HG02763 (cell line): ENCODE results near the gene UBAC2.
"Not testable (repeated sequence)": the region's sequence is repeated elsewhere in the genome, so short reads cannot be mapped to it uniquely, and the experiment has no call there.

Source experiments
- ATAC-seq: cut with Tn5 transposase; IDR thresholded peaks from one replicate; pipeline ENCODE4 v1.9.1; 2021; ENCODE audit warnings: mild to moderate bottlenecking, moderate library complexity; ENCODE audit not compliant: unreplicated experiment

UBAC2 gene

GRCh38 chr13:99405966-99406365 is 205.3 kb downstream of the UBAC2 start:
- ATAC-seq, result no peak

- no peak for ATAC-seq
Observed at GRCh38 chr13:99406799-99407201, 206.1 kb downstream of the UBAC2 start.

GRCh38 chr13:99407906-99408702 is 207.4 kb downstream of the UBAC2 start:
- no peak for ATAC-seq

- no peak for ATAC-seq
Observed at GRCh38 chr13:99408703-99409000, 208.0 kb downstream of the UBAC2 start.

- not testable (repeated sequence) for ATAC-seq
Observed at GRCh38 chr13:99409461-99410083, 208.9 kb downstream of the UBAC2 start.

- ATAC-seq, result not testable (repeated sequence)
Observed at GRCh38 chr13:99410646-99411475, 210.2 kb downstream of the UBAC2 start.

GRCh38 chr13:99412856-99413255 is 212.2 kb downstream of the UBAC2 start:
- ATAC-seq, result no peak

GRCh38 chr13:99414048-99414995 is 213.7 kb downstream of the UBAC2 start:
- no peak for ATAC-seq

- ATAC-seq, result no peak
Observed at GRCh38 chr13:99415014-99415650, 214.5 kb downstream of the UBAC2 start.

GRCh38 chr13:99415851-99416331 is 215.2 kb downstream of the UBAC2 start:
- ATAC-seq, result no peak

- no peak for ATAC-seq
Observed at GRCh38 chr13:99416411-99417121, 215.9 kb downstream of the UBAC2 start.

- no peak for ATAC-seq
Observed at GRCh38 chr13:99417201-99418102, 216.8 kb downstream of the UBAC2 start.

- no peak for ATAC-seq
Observed at GRCh38 chr13:99418103-99418842, 217.6 kb downstream of the UBAC2 start.

- no peak for ATAC-seq
Observed at GRCh38 chr13:99418843-99419140, 218.1 kb downstream of the UBAC2 start.

- no peak for ATAC-seq
Observed at GRCh38 chr13:99419591-99420243, 219.1 kb downstream of the UBAC2 start.

- no peak for ATAC-seq
Observed at GRCh38 chr13:99421271-99421670, 220.6 kb downstream of the UBAC2 start.
